Esophagus squamous epithelium (tissue), 4 donors: ENCODE measurements around the gene ACTRT3.

Experiments used
- CTCF ChIP-seq, 6 experiments: fragments of 450-650 bp in 4 of 6; fragments of 200-600 bp in 2 of 6; sonication (generic) in 2 of 6; IDR thresholded peaks; one replicate each; pipeline ENCODE4 v1.5.1; 2016 to 2019; ENCODE audit warnings: antibody characterized with exemption in 6 of 6, mild to moderate bottlenecking in 4 of 6, moderate library complexity in 4 of 6
- POLR2A ChIP-seq, 4 donors: fragments of 450-650 bp; IDR thresholded peaks; one replicate each; pipeline ENCODE4 v1.6.1; 2017; ENCODE audit warnings: antibody characterized with exemption in 4 of 4, mild to moderate bottlenecking in 4 of 4, moderate library complexity in 3 of 4

GRCh38 chr3:169722724-169723123 lies 46.6 kb downstream of the ACTRT3 start:
- TF ChIP-seq POLR2A (IDR thresholded peaks at IDR 0.05) (no peak), CTCF (IDR thresholded peaks at IDR 0.05) (no peak)
